Endothelial cell of umbilical vein (primary cell): ENCODE results near the gene AKAIN1.

Source experiments
- CTCF ChIP-seq, 2 donors: IDR thresholded peaks; 1 replicate in 1 of 2; 2 replicates in 1 of 2; pipeline ENCODE4 v1.5.1; 2011; ENCODE audit warnings: low read length in 2 of 2, mild to moderate bottlenecking in 2 of 2, moderate library complexity in 2 of 2, control low read depth in 1 of 2, inconsistent platforms in 1 of 2, low read depth in 1 of 2; ENCODE audit not compliant: insufficient read depth in 1 of 2; ENCODE audit errors: extremely low read depth in 1 of 2
- EZH2 ChIP-seq: IDR thresholded peaks from 2 replicates; pipeline ENCODE4 v1.6.1; 2012; ENCODE audit warnings: borderline replicate concordance, low read depth, mild to moderate bottlenecking, moderate library complexity, low read length, inconsistent platforms; ENCODE audit not compliant: severe bottlenecking
- FOS ChIP-seq: IDR thresholded peaks from 2 replicates; pipeline ENCODE4 v1.6.1; 2011; ENCODE audit warnings: mild to moderate bottlenecking, low read length, moderate library complexity, borderline replicate concordance; ENCODE audit not compliant: insufficient read depth
- GATA2 ChIP-seq: IDR thresholded peaks from 2 replicates; pipeline ENCODE4 v1.7.0; 2011; ENCODE audit warnings: low read depth, mild to moderate bottlenecking, moderate library complexity, mixed read lengths, low read length; ENCODE audit not compliant: insufficient read length, insufficient read depth
- JUN ChIP-seq: IDR thresholded peaks from 2 replicates; pipeline ENCODE4 v1.6.1; 2011; ENCODE audit warnings: borderline replicate concordance, low read depth; ENCODE audit not compliant: insufficient read length, insufficient read depth
- MAX ChIP-seq: IDR thresholded peaks from 2 replicates; pipeline ENCODE4 v1.6.1; 2011; ENCODE audit not compliant: insufficient read depth, insufficient read length
- MYC ChIP-seq: IDR thresholded peaks from one replicate; pipeline ENCODE4 v1.6.1; 2011; ENCODE audit warnings: mild to moderate bottlenecking, low read depth, low read length
- POLR2A ChIP-seq: IDR thresholded peaks from 2 replicates; pipeline ENCODE4 v1.6.1; 2012; ENCODE audit warnings: low read depth, mild to moderate bottlenecking, control low read depth, low read length
- POLR2AphosphoS5 ChIP-seq: IDR thresholded peaks from 2 replicates; pipeline ENCODE4 v1.6.1; 2012; ENCODE audit warnings: low read depth, mild to moderate bottlenecking, control low read depth, low read length, moderate library complexity; ENCODE audit not compliant: insufficient read depth

GRCh38 chr18:5095239-5095638 lies 101.8 kb downstream of the AKAIN1 start:
- no peak for TF ChIP-seq CTCF (IDR thresholded peaks at IDR 0.05; ENCODE audit: extremely low read depth in 1 of 2, insufficient read depth in 1 of 2, low read depth in 1 of 2, low read length in 2 of 2)
- TF ChIP-seq POLR2A, result no peak
- no peak for TF ChIP-seq POLR2AphosphoS5
- no peak for TF ChIP-seq EZH2
- TF ChIP-seq MAX, result no peak
- no peak for TF ChIP-seq MYC
- no peak for TF ChIP-seq JUN
- no peak for TF ChIP-seq FOS
- no peak for TF ChIP-seq GATA2
